NB4 (cell line): ENCODE data around the gene MOXD1.

Experiments used
- TF ChIP-seq, protein P1 (sequence below): IDR thresholded peaks from one replicate; pipeline ENCODE4 v1.5.1; 2012; ENCODE audit warnings: low read depth, low read length
- TF ChIP-seq, protein P2 (sequence below): IDR thresholded peaks from 2 replicates; pipeline ENCODE4 v1.6.1; 2011; ENCODE audit warnings: low read depth, low read length

DNA sequence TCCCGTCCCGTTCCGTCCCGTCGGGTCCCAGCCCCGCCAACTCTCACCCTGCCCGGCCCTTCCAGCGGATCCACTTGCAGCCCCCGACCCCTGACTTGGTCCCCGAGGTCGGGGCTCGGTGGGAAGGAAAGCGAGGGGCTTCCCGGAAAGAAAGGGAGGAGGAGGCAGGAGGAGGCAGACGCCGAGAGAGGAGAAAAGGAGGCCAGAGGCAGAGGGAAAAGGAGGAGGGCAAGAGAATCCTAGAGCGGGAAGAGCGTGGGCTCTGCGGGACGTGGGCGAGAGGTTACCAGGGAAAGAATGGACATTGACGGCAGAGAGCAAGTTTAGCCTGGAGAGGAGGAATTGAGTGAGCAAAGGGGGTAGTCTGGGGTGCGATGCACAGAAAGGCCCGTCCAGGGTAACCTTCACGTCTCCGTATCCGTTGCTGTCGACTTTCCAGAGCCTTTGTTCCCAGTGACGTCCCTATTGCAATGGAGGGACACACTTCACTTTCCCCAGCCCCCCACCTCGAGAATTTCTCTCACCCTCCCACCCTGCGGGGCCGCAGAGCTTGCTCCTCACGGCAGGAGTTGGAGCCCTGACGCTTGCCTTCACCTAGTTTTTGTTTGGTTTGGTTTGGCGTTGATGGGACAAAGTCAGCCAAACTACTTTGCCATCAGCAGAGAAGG, 477 bp upstream of the MOXD1 start:
- TF ChIP-seq, protein P1, sequence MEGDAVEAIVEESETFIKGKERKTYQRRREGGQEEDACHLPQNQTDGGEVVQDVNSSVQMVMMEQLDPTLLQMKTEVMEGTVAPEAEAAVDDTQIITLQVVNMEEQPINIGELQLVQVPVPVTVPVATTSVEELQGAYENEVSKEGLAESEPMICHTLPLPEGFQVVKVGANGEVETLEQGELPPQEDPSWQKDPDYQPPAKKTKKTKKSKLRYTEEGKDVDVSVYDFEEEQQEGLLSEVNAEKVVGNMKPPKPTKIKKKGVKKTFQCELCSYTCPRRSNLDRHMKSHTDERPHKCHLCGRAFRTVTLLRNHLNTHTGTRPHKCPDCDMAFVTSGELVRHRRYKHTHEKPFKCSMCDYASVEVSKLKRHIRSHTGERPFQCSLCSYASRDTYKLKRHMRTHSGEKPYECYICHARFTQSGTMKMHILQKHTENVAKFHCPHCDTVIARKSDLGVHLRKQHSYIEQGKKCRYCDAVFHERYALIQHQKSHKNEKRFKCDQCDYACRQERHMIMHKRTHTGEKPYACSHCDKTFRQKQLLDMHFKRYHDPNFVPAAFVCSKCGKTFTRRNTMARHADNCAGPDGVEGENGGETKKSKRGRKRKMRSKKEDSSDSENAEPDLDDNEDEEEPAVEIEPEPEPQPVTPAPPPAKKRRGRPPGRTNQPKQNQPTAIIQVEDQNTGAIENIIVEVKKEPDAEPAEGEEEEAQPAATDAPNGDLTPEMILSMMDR, result no peak
- TF ChIP-seq, protein P2, sequence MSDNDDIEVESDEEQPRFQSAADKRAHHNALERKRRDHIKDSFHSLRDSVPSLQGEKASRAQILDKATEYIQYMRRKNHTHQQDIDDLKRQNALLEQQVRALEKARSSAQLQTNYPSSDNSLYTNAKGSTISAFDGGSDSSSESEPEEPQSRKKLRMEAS, result no peak
